ENCODE data around the gene CD28. TPM values are rescaled to one million over a fixed set of nuclear protein-coding genes. Genes with fewer than 3 reads are reported as not detected.
"Not testable (repeated sequence)": the region's sequence is repeated elsewhere in the genome, so short reads cannot be mapped to it uniquely, and the experiment has no call there.

Gene CD28
- total and polyA plus RNA-seq, 7 experiments from 2014 or later, result 52.2 to 224 (median 113) TPM

DNA sequence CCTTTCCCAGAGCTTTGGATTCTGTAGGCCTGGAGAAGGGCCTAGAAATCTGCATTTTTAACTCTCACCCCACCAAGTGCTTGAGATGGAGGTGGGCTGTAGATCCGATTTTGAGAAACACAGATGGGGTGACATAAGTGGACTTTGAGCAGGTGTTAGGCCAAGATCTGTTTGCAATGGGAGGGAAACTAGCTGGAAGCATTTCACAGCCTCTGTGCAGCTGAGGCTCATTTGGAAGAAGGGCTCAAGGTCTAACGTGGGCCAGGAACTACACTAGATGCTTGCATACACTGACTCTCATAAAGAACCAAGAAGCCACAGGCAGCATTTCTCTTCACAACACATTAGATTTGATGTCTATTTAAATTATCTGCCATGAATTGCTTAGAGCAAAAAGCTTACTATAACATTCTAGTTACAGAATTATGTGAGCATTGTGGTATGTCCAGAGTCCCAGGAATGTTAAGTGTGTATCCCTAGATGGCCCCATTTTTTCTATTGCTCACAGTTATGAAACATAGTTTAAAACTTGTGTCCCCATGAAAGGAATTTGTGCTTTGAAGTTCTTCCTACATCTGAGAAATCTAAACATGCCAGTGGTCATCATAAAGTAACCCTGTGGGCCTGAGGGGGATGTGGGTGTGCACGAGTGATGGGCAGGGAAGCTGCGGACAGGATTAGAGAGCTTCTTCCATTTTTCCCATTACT is 77.2 kb downstream of the CD28 start:
- no peak for ATAC-seq
- H3K9me3 Mint-ChIP-seq, result peaks cover 0 to 4% (median 0%) of the 10 kb centered on the region in 11 donors

DNA sequence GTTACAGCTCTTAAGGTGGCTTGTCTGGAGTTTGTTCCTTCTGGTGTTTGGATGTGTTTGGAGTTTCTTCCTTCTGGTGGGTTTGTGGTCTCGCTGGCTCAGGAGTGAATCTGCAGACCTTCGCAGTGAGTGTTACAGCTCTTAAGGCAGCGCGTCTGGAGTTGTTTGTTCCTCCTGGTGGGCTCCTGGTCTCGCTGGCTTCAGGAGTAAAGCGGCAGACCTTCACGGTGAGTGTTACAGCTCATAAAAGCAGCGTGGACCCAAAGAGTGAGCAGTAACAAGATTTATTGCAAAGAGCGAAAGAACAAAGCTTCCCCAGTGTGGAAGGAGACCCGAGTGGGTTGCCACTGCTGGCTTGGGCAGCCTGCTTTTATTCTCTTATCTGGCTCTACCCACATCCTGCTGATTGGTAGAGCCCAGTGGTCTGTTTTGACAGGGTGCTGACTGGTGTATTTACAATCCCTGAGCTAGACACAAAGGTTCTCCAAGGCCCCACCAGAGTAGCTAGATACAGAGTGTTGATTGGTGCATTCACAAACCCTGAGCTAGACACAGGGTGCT is 78.4 kb downstream of the CD28 start:
- ChIA-PET CTCF (interaction anchor here (1.0 to 5.7 kb wide), 3 partner anchors 18 to 30 kb away, joined by 3 to 34 read pairs (median 5); no protein-coding TSS in a partner anchor), POLR2A (interaction anchor here (1.2 to 1.4 kb wide), 2 partner anchors 9 to 14 kb away, joined by 3 to 4 read pairs; no protein-coding TSS in a partner anchor)
- Mint-ChIP-seq H3K36me3 (peaks cover 0 to 13% (median 1%) of the 10 kb centered on the region in 5 donors), H3K27ac (peak overlapping the region in 8 of 9 donors; percentile 14 to 92 (median 72)), H3K4me1 (peaks cover 8 to 55% (median 49%) of the 10 kb centered on the region in 7 donors), H3K4me3 (peak overlapping the region; percentile 1 to 86 (median 67))
- not testable (repeated sequence) for H3K27ac ChIP-seq (ENCODE audit: low read depth, low read length); H3K4me3 ChIP-seq (ENCODE audit: low read length); H3K27me3 ChIP-seq (ENCODE audit: control insufficient read depth in 2 of 2, insufficient read depth in 2 of 2, low read length in 2 of 2); H3K36me3 ChIP-seq (ENCODE audit: control insufficient read depth in 2 of 3, insufficient read depth in 3 of 3, low read length in 3 of 3); H3K9me3 ChIP-seq (ENCODE audit: control insufficient read depth in 2 of 3, low read length in 3 of 3); ATAC-seq; DNase-seq; H3K27me3 Mint-ChIP-seq; H3K9me3 Mint-ChIP-seq
- peaks cover 10 to 20% of the 10 kb centered on the region in 2 donors for H3K4me1 ChIP-seq (ENCODE audit: control insufficient read depth in 2 of 2, insufficient read depth in 2 of 2, low read length in 2 of 2)
- intact Hi-C loops (cut with micrococcal nuclease), result loop anchor here (5.0 to 10.0 kb wide), 2 partner anchors 132 to 210 kb away; no protein-coding TSS in a partner anchor

More for the DNA sequence above, 77.2 kb downstream of the CD28 start:
- no peak for DNase-seq
- CTCF ChIA-PET, result interaction anchor here (1.1 to 5.7 kb wide), 6 partner anchors 10 to 297 kb away, joined by 3 to 34 read pairs (median 4); no protein-coding TSS in a partner anchor
- Mint-ChIP-seq H3K4me3 (peak overlapping the region in 7 of 10 donors; percentile 10 to 86 (median 41)), H3K27ac (peak overlapping the region in 6 of 9 donors; percentile 37 to 85 (median 79)), H3K4me1 (peaks cover 11 to 64% (median 58%) of the 10 kb centered on the region in 7 donors), H3K27me3 (no peaks in the 10 kb centered on the region), H3K36me3 (peaks cover 0 to 19% (median 4%) of the 10 kb centered on the region in 5 donors)
- H3K4me3 ChIP-seq (ENCODE audit: low read length), result no peak overlapping the region
- H3K27ac ChIP-seq (ENCODE audit: low read depth, low read length), result no peak overlapping the region
- intact Hi-C loops (cut with micrococcal nuclease), result loop anchor here (2.0 to 10.0 kb wide), 8 partner anchors 19 to 249 kb away; partner anchors contain the start of gene RAPH1 (in 1 of the 2)
- H3K36me3 ChIP-seq (ENCODE audit: control insufficient read depth in 2 of 3, insufficient read depth in 3 of 3, low read length in 3 of 3), result no peaks in the 10 kb centered on the region
- H3K27me3 ChIP-seq (ENCODE audit: control insufficient read depth in 2 of 2, insufficient read depth in 2 of 2, low read length in 2 of 2), result no peaks in the 10 kb centered on the region
- peaks cover 17 to 26% of the 10 kb centered on the region in 2 donors for H3K4me1 ChIP-seq (ENCODE audit: control insufficient read depth in 2 of 2, insufficient read depth in 2 of 2, low read length in 2 of 2)
- POLR2A ChIA-PET, result interaction anchor here (1.4 to 3.2 kb wide), 2 partner anchors 16 to 47 kb away, joined by 3 to 10 read pairs; no protein-coding TSS in a partner anchor
- H3K9me3 ChIP-seq (ENCODE audit: control insufficient read depth in 2 of 3, low read length in 3 of 3), result no peaks in the 10 kb centered on the region

DNA sequence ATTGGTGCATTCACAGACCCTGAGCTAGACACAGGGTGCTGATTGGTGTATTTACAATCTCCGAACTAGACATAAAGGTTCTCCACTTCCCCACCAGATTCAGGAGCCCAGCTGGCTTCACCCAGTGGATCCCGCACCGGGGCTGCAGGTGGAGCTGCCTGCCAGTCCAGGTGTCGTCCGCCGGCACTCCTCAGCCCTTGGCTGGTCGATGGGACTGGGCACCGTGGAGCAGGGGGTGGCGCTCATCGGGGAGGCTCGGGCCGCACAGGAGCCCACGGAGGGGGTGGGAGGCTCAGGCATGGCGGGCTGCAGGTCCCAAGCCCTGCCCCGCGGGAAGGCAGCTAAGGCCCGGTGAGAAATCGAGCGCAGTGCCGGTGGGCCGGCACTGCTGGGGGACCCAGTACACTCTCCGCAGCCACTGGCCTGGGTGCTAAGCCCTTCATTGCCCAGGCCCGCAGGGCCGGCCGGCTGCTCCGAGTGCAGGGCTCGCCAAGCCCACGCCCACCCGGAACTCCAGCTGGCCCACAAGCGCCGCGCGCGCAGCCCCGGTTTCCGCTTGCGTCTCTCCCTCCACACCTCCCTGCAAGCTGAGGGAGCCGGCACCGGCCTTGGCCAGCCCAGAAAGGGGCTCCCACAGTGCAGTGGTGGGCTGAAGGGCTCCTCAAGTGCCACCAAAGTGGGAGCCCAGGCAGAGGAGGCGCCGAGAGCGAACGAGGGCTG is 79.1 kb downstream of the CD28 start:
- not testable (repeated sequence) for H3K36me3 ChIP-seq (ENCODE audit: control insufficient read depth in 2 of 3, insufficient read depth in 3 of 3, low read length in 3 of 3); DNase-seq; H3K9me3 ChIP-seq (ENCODE audit: control insufficient read depth in 2 of 3, low read length in 3 of 3); H3K36me3 Mint-ChIP-seq; ATAC-seq; H3K4me3 Mint-ChIP-seq; H3K27me3 ChIP-seq (ENCODE audit: control insufficient read depth in 2 of 2, insufficient read depth in 2 of 2, low read length in 2 of 2); H3K4me3 ChIP-seq (ENCODE audit: low read length); H3K27ac ChIP-seq (ENCODE audit: low read depth, low read length); H3K9me3 Mint-ChIP-seq; H3K27me3 Mint-ChIP-seq
- peaks cover 7 to 14% of the 10 kb centered on the region in 2 donors for H3K4me1 ChIP-seq (ENCODE audit: control insufficient read depth in 2 of 2, insufficient read depth in 2 of 2, low read length in 2 of 2)
- CTCF ChIA-PET, result interaction anchor here (1.0 to 5.7 kb wide), 2 partner anchors 20 to 29 kb away, joined by 3 to 34 read pairs; no protein-coding TSS in a partner anchor
- intact Hi-C loops (cut with micrococcal nuclease), result loop anchor here in 1 of 2 donors (10.0 kb wide), 1 partner anchor 211 kb away; no protein-coding TSS in a partner anchor
- POLR2A ChIA-PET, result interaction anchor here (1.2 kb wide), 1 partner anchor 8 kb away, joined by 4 read pairs; no protein-coding TSS in a partner anchor
- H3K27ac Mint-ChIP-seq, result peak overlapping the region in 1 of 9 donors; percentile 23
- peaks cover 8 to 48% (median 42%) of the 10 kb centered on the region in 7 donors for H3K4me1 Mint-ChIP-seq

DNA sequence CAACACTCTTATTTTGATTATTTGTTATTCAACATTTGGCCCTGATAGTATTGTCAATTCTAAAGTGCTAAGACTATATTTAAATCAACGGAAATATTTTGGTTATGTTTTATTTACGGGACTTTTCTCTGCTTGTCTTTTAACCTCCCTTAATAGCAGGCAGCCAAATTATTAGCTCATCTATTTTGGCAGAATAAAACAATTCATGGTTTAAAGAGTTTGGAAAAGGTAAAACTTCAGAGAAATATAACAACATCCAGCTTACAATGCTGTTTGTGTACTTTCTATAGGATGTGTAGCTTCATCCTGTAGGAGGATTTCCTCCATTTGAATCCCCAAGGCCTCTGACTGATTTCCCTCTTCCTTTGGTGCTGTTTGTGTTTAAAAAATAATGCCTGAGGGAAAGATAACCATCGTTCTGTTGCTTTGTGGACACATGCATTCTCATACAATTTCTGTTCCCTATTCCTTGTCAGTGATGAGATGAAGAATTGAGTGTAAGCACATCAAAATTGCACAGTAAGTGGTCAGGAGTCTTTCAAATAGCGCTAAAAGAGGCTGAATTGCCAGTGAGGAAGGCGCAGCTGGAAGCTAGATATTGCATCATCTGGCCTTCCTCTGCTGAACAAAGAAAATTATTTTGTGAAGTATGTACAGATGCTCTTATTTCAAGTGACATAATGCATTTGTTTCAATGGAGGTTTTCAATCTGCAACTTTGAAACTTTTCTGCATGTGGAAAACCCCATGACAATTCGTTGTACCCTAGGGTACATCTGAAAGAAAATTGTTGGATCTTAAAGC is 80.3 kb downstream of the CD28 start:
- intact Hi-C loops (cut with micrococcal nuclease), result loop anchor here in 1 of 2 donors (10.0 kb wide), 1 partner anchor 212 kb away; no protein-coding TSS in a partner anchor
- Mint-ChIP-seq H3K27me3 (peaks cover 0 to 2% (median 0%) of the 10 kb centered on the region in 5 donors), H3K27ac (no peak overlapping the region), H3K36me3 (peaks cover 0 to 4% (median 0%) of the 10 kb centered on the region in 5 donors), H3K4me1 (peaks cover 7 to 38% (median 32%) of the 10 kb centered on the region in 7 donors), H3K4me3 (no peak overlapping the region), H3K9me3 (no peaks in the 10 kb centered on the region)
- CTCF ChIA-PET, result interaction anchor here (1.3 kb wide), 1 partner anchor 168 kb away, joined by 3 read pairs; no protein-coding TSS in a partner anchor
- H3K36me3 ChIP-seq (ENCODE audit: control insufficient read depth in 2 of 3, insufficient read depth in 3 of 3, low read length in 3 of 3), result no peaks in the 10 kb centered on the region
- H3K4me1 ChIP-seq (ENCODE audit: control insufficient read depth in 2 of 2, insufficient read depth in 2 of 2, low read length in 2 of 2), result peaks cover 7 to 12% of the 10 kb centered on the region in 2 donors
- H3K9me3 ChIP-seq (ENCODE audit: control insufficient read depth in 2 of 3, low read length in 3 of 3), result no peaks in the 10 kb centered on the region
- POLR2A ChIA-PET, result no interaction called here
- H3K4me3 ChIP-seq (ENCODE audit: low read length), result no peak overlapping the region
- H3K27me3 ChIP-seq (ENCODE audit: control insufficient read depth in 2 of 2, insufficient read depth in 2 of 2, low read length in 2 of 2), result no peaks in the 10 kb centered on the region
- no peak for DNase-seq
- no peak overlapping the region for H3K27ac ChIP-seq (ENCODE audit: low read depth, low read length)
- ATAC-seq, result no peak

DNA sequence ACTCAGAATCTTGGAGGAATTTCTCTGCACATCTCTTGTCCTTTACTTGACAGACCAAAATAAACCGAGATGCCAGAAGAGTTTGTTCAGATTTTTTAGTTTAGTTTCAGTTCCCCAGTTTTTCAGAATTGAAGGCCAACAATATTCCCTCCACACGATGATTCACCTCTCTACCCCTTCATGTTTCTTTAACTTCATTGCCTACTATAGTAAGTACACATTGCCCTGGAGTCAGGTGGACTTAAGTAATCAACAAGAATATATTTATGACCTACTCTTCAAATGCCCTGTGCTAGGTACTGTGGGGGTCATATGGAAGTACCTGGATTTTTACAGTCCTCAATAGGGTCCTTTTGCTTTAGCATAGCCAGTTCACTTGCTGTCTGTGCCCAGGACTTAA is 81.5 kb downstream of the CD28 start:
- ATAC-seq (peak; percentile 61), DNase-seq (no peak)
- H3K9me3 ChIP-seq (ENCODE audit: control insufficient read depth in 2 of 3, low read length in 3 of 3), result no peaks in the 10 kb centered on the region
- no peak overlapping the region for H3K4me3 ChIP-seq (ENCODE audit: low read length)
- Mint-ChIP-seq H3K9me3 (peaks cover 0 to 1% (median 0%) of the 10 kb centered on the region in 11 donors), H3K27ac (peak overlapping the region in 1 of 9 donors; percentile 13), H3K36me3 (peaks cover 0 to 4% (median 0%) of the 10 kb centered on the region in 5 donors), H3K4me3 (no peak overlapping the region), H3K27me3 (peaks cover 0 to 2% (median 0%) of the 10 kb centered on the region in 5 donors), H3K4me1 (peaks cover 4 to 27% (median 20%) of the 10 kb centered on the region in 7 donors)
- H3K27me3 ChIP-seq (ENCODE audit: control insufficient read depth in 2 of 2, insufficient read depth in 2 of 2, low read length in 2 of 2), result no peaks in the 10 kb centered on the region
- H3K4me1 ChIP-seq (ENCODE audit: control insufficient read depth in 2 of 2, insufficient read depth in 2 of 2, low read length in 2 of 2), result peaks cover 0 to 2% of the 10 kb centered on the region in 2 donors
- no peaks in the 10 kb centered on the region for H3K36me3 ChIP-seq (ENCODE audit: control insufficient read depth in 2 of 3, insufficient read depth in 3 of 3, low read length in 3 of 3)
- CTCF ChIA-PET, result no interaction called here
- intact Hi-C loops (cut with micrococcal nuclease), result loop anchor here in 1 of 2 donors (10.0 kb wide), 1 partner anchor 213 kb away; no protein-coding TSS in a partner anchor
- H3K27ac ChIP-seq (ENCODE audit: low read depth, low read length), result no peak overlapping the region
- POLR2A ChIA-PET, result interaction anchor here (0.9 kb wide), 1 partner anchor 254 kb away, joined by 3 read pairs; no protein-coding TSS in a partner anchor

Measured in naive thymus-derived CD4-positive, alpha-beta T cell (primary cell).